Lung (tissue), 12 donors: ENCODE measurements around the gene PLCG2. TPM values are rescaled to one million over a fixed set of nuclear protein-coding genes. Genes with fewer than 3 reads are reported as not detected.

Experiments used
- ATAC-seq: fragments of 200-7000 bp; cut with Tn5 transposase; one replicate; pipeline ENCODE4 v1.9.1; 2020; ENCODE audit warnings: moderate number of reproducible peaks; ENCODE audit not compliant: insufficient read depth, low FRiP score
- DNase-seq, 3 donors: peaks; one replicate each; pipeline ENCODE4 v3.0.0-alpha.2; 2013 to 2017
- H3K27ac ChIP-seq, 2 donors: one replicate each; pipeline ENCODE4 v1.5.1; 2013; ENCODE audit warnings: mild to moderate bottlenecking in 2 of 2, moderate library complexity in 2 of 2, control low read depth in 1 of 2, inconsistent platforms in 1 of 2, low read depth in 1 of 2, low read length in 1 of 2
- H3K27me3 ChIP-seq, 3 donors: one replicate each; pipeline ENCODE4 v1.5.1; 2013; ENCODE audit warnings: low read length in 2 of 3; ENCODE audit not compliant: control insufficient read depth in 3 of 3, insufficient read depth in 3 of 3
- H3K36me3 ChIP-seq, 4 donors: one replicate each; pipeline ENCODE4 v1.5.1; 2013; ENCODE audit warnings: low read length in 4 of 4, mild to moderate bottlenecking in 1 of 4, moderate library complexity in 1 of 4; ENCODE audit not compliant: control insufficient read depth in 4 of 4, insufficient read depth in 4 of 4
- H3K4me1 ChIP-seq, 5 donors: one replicate each; pipeline ENCODE4 v1.5.1; 2013; ENCODE audit warnings: low read length in 5 of 5, mild to moderate bottlenecking in 2 of 5, moderate library complexity in 1 of 5; ENCODE audit not compliant: control insufficient read depth in 5 of 5, insufficient read depth in 5 of 5
- H3K4me3 ChIP-seq: one replicate; pipeline ENCODE4 v1.5.1; 2013; ENCODE audit warnings: mild to moderate bottlenecking, control low read depth, moderate library complexity
- H3K9ac ChIP-seq, 2 donors: one replicate each; pipeline ENCODE4 v1.5.1; 2013; ENCODE audit warnings: low read length in 2 of 2, control low read depth in 1 of 2; ENCODE audit not compliant: insufficient read depth in 1 of 2
- H3K9me3 ChIP-seq, 4 donors: one replicate each; pipeline ENCODE4 v1.5.1; 2013; ENCODE audit warnings: low read length in 3 of 4, mild to moderate bottlenecking in 1 of 4, moderate library complexity in 1 of 4; ENCODE audit not compliant: control insufficient read depth in 4 of 4, insufficient read depth in 3 of 4
- CTCF ChIP-seq: IDR thresholded peaks from 2 replicates; pipeline ENCODE4 v1.5.1; 2012; ENCODE audit warnings: mild to moderate bottlenecking; ENCODE audit errors: control extremely low read depth, extremely low read depth
- WGBS, 2 donors: extraction: QIAGEN DNeasy Blood & Tissue Kit; methylation state at CpG; one replicate each; pipeline ENCODE4 v1.1.7; 2013; 5-methylcytosine and 5-hydroxymethylcytosine counted together
- polyA plus RNA-seq, 2 donors: library from polyadenylated mRNA; stranded (reverse); fragments of 200-250 nt; gene quantifications; one replicate each; pipeline ENCODE4 v1.2.1, GENCODE V29; 2013
- total RNA-seq, 2 donors: library from RNA; depleted of rRNA in 1 of 2; stranded (reverse); fragments of >200 nt in 1 of 2; gene quantifications; one replicate each; pipeline ENCODE4 v1.2.1, GENCODE V29; 2014 to 2021
- donor health status: control.
- donor health status: control.
- donor health status: Bipolar disorder and iron deficiency.
- donor health status: healthy.
- donor health status: DM: yes; HTN: yes; CAD: no.

The PLCG2 gene
- total and polyA plus RNA-seq, 4 donors = 8.8 to 41.0 (median 29.4) TPM

DNA sequence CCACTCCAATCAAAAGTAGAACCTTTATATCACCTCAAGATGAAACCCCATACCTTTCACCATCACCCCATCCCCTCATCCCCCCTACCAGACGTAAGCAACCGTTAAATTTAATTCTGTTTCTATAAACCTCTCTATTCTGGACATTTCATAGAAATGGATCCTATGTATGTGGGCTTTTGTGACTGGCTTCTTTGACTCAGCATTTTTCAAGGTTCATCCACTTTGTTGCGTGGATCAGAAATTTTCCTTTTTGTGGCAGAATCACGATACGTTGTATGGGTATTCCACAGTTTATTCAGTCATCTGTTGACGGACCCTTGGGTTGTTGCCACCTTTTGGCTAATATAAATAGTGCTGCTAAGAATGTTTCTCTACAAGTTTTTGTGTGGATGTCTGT, 8.6 kb downstream of the PLCG2 start:
- H3K36me3 ChIP-seq = peaks cover 0 to 10% (median 0%) of the 10 kb centered on the region in 4 donors
- no peak overlapping the region for H3K27ac ChIP-seq
- TF ChIP-seq CTCF = no peak
- peaks cover 0 to 3% (median 0%) of the 10 kb centered on the region in 3 donors for H3K27me3 ChIP-seq
- no peak overlapping the region for H3K4me3 ChIP-seq
- H3K9ac ChIP-seq = no peak overlapping the region
- H3K4me1 ChIP-seq = peaks cover 0 to 4% (median 0%) of the 10 kb centered on the region in 5 donors
- no peak for DNase-seq
- WGBS, 2 donors = 85 to 86% methylated on average over 6 of the region's 6 CpGs
- H3K9me3 ChIP-seq = no peaks in the 10 kb centered on the region
- ATAC-seq = no peak

GRCh38 chr16:81790277-81790676, 11.2 kb downstream of the PLCG2 start:
- DNase-seq (no peak), ATAC-seq (no peak)
- no peak for TF ChIP-seq CTCF
- no peak overlapping the region for H3K27ac ChIP-seq
- no peaks in the 10 kb centered on the region for H3K4me1 ChIP-seq
- no peaks in the 10 kb centered on the region for H3K9me3 ChIP-seq
- 67 to 89% methylated on average over 5 of the region's 5 CpGs for WGBS, 2 donors
- H3K4me3 ChIP-seq = no peak overlapping the region
- H3K27me3 ChIP-seq = no peaks in the 10 kb centered on the region
- H3K9ac ChIP-seq = no peak overlapping the region
- peaks cover 0 to 10% (median 0%) of the 10 kb centered on the region in 4 donors for H3K36me3 ChIP-seq

GRCh38 chr16:81790830-81791435, 11.8 kb downstream of the PLCG2 start:
- ATAC-seq = no peak
- WGBS, 2 donors = 50 to 65% methylated on average over 2 of the region's 2 CpGs
- Histone ChIP-seq H3K4me3 (no peak overlapping the region), H3K36me3 (peaks cover 0 to 6% (median 0%) of the 10 kb centered on the region in 4 donors), H3K27ac (no peak overlapping the region), H3K4me1 (no peaks in the 10 kb centered on the region), H3K27me3 (no peaks in the 10 kb centered on the region), H3K9me3 (no peaks in the 10 kb centered on the region), H3K9ac (no peak overlapping the region)
- no peak for TF ChIP-seq CTCF
- DNase-seq = no peak

- no peaks in the 10 kb centered on the region for H3K9me3 ChIP-seq
- DNase-seq (no peak), ATAC-seq (no peak)
- peaks cover 0 to 4% (median 0%) of the 10 kb centered on the region in 4 donors for H3K36me3 ChIP-seq
- no peaks in the 10 kb centered on the region for H3K27me3 ChIP-seq
- H3K4me3 ChIP-seq = no peak overlapping the region
- no peak overlapping the region for H3K27ac ChIP-seq
- 93 to 98% methylated on average over 1 of the region's 1 CpG for WGBS, 2 donors
- TF ChIP-seq CTCF = no peak
- H3K9ac ChIP-seq = no peak overlapping the region
- no peaks in the 10 kb centered on the region for H3K4me1 ChIP-seq
Measured at GRCh38 chr16:81792828-81793227, 13.7 kb downstream of the PLCG2 start.
